ENCODE measurements around the gene SRGAP3. TPM values are rescaled to one million over a fixed set of nuclear protein-coding genes. Genes with fewer than 3 reads are reported as not detected.
A peak's percentile ranks its signal among the peaks of the same experiment; 100 is the strongest.

SRGAP3 gene
- polyA plus RNA-seq, 3 donors = 0.27 to 1.3 (median 0.87) TPM

- Histone ChIP-seq H3K79me2 (ENCODE audit: insufficient read depth, low read length) (no peaks in the 10 kb centered on the region), H3K4me2 (replicated peaks; ENCODE audit: extremely low read depth, low read length, poor library complexity, severe bottlenecking) (no peak overlapping the region), H4K20me1 (ENCODE audit: insufficient read depth, low read length) (no peaks in the 10 kb centered on the region), H3K4me3 (replicated peaks in 1 of 3; ENCODE audit: low read depth in 2 of 3, low read length in 3 of 3) (no peak overlapping the region), H3K4me1 (ENCODE audit: control insufficient read depth in 1 of 2, insufficient read depth in 2 of 2, low read length in 2 of 2) (peaks cover 15 to 25% of the 10 kb centered on the region in 2 donors), H3K27ac (ENCODE audit: low read depth in 1 of 2, low read length in 2 of 2) (no peak overlapping the region), H3K9ac (ENCODE audit: insufficient read depth, low read length, poor library complexity, severe bottlenecking) (no peak overlapping the region), H2AFZ (ENCODE audit: insufficient read depth, low read depth, low read length, poor library complexity, severe bottlenecking) (no peak overlapping the region), H3K9me3 (replicated peaks in 1 of 2; ENCODE audit: control insufficient read depth in 1 of 2, insufficient read depth in 1 of 2, low read length in 2 of 2) (peaks cover 4 to 6% of the 10 kb centered on the region in 2 donors), H3K27me3 (ENCODE audit: control insufficient read depth in 2 of 2, insufficient read depth in 2 of 2, low read length in 2 of 2) (no peaks in the 10 kb centered on the region), H3K36me3 (replicated peaks in 1 of 2; ENCODE audit: control insufficient read depth in 1 of 2, insufficient read depth in 2 of 2, low read length in 2 of 2) (no peaks in the 10 kb centered on the region)
- intact Hi-C loops (cut with micrococcal nuclease) = no loop called here
- no peak for TF ChIP-seq CTCF (IDR thresholded peaks at IDR 0.05)
- Mint-ChIP-seq H3K27ac (no peak overlapping the region), H3K27me3 (ENCODE audit: low read depth in 3 of 3) (peaks cover 0 to 5% (median 2%) of the 10 kb centered on the region in 3 donors), H3K36me3 (no peaks in the 10 kb centered on the region), H3K4me1 (peaks cover 21% of the 10 kb centered on the region), H3K9me3 (peaks cover 0 to 11% (median 6%) of the 10 kb centered on the region in 7 donors), H3K4me3 (no peak overlapping the region)
- no peak for DNase-seq
- whole genome bisulfite sequencing (ENCODE audit: insufficient coverage) = 94% methylated on average over 3 of the region's 7 CpGs
These were observed 3.9 kb upstream of the SRGAP3 start for GRCh38 chr3:9253327-9253726.

- no peaks in the 10 kb centered on the region for H4K20me1 ChIP-seq (ENCODE audit: insufficient read depth, low read length)
- H3K4me1 ChIP-seq (ENCODE audit: control insufficient read depth in 1 of 2, insufficient read depth in 2 of 2, low read length in 2 of 2) = peaks cover 23 to 36% of the 10 kb centered on the region in 2 donors
- peak overlapping the region in 1 of 2 donors; percentile 80 for H3K27ac ChIP-seq (ENCODE audit: low read depth in 1 of 2, low read length in 2 of 2)
- peaks cover 0 to 3% (median 0%) of the 10 kb centered on the region in 7 donors for H3K9me3 Mint-ChIP-seq
- no peaks in the 10 kb centered on the region for H3K27me3 ChIP-seq (ENCODE audit: control insufficient read depth in 2 of 2, insufficient read depth in 2 of 2, low read length in 2 of 2)
- H3K4me1 Mint-ChIP-seq = peaks cover 33% of the 10 kb centered on the region
- intact Hi-C loops (cut with micrococcal nuclease) = no loop called here
- H3K36me3 Mint-ChIP-seq = no peaks in the 10 kb centered on the region
- no peak overlapping the region for H3K4me3 Mint-ChIP-seq
- 90% methylated on average over 8 of the region's 10 CpGs for WGBS (ENCODE audit: insufficient coverage)
- no peak for TF ChIP-seq CTCF (IDR thresholded peaks at IDR 0.05)
- no peaks in the 10 kb centered on the region for H3K9me3 ChIP-seq (replicated peaks in 1 of 2; ENCODE audit: control insufficient read depth in 1 of 2, insufficient read depth in 1 of 2, low read length in 2 of 2)
- DNase-seq = no peak
- no peak overlapping the region for H3K4me3 ChIP-seq (replicated peaks in 1 of 3; ENCODE audit: low read depth in 2 of 3, low read length in 3 of 3)
- no peaks in the 10 kb centered on the region for H3K36me3 ChIP-seq (replicated peaks in 1 of 2; ENCODE audit: control insufficient read depth in 1 of 2, insufficient read depth in 2 of 2, low read length in 2 of 2)
- peak overlapping the region in 1 of 7 donors; percentile 46 for H3K27ac Mint-ChIP-seq
- no peaks in the 10 kb centered on the region for H3K79me2 ChIP-seq (ENCODE audit: insufficient read depth, low read length)
- H3K4me2 ChIP-seq (replicated peaks; ENCODE audit: extremely low read depth, low read length, poor library complexity, severe bottlenecking) = no peak overlapping the region
- H2AFZ ChIP-seq (ENCODE audit: insufficient read depth, low read depth, low read length, poor library complexity, severe bottlenecking) = no peak overlapping the region
- no peak overlapping the region for H3K9ac ChIP-seq (ENCODE audit: insufficient read depth, low read length, poor library complexity, severe bottlenecking)
- peaks cover 0 to 6% (median 6%) of the 10 kb centered on the region in 3 donors for H3K27me3 Mint-ChIP-seq (ENCODE audit: low read depth in 3 of 3)
These were observed 1.8 kb upstream of the SRGAP3 start for GRCh38 chr3:9251055-9251786.

Data from CD14-positive monocyte (primary cell).